Measurements from ENCODE around the gene EGFR.

GRCh38 chr7:55174456-55174855, 155.6 kb downstream of the EGFR start:
- TF ChIP-seq CTCF (IDR thresholded peaks at IDR 0.05; ENCODE audit: poor library complexity) (no peak), EZH2 (IDR thresholded peaks at IDR 0.05; ENCODE audit: borderline replicate concordance) (no peak)

Measured in hepatocyte (in vitro differentiated cells).